ENCODE measurements around the gene JHY.

DNA sequence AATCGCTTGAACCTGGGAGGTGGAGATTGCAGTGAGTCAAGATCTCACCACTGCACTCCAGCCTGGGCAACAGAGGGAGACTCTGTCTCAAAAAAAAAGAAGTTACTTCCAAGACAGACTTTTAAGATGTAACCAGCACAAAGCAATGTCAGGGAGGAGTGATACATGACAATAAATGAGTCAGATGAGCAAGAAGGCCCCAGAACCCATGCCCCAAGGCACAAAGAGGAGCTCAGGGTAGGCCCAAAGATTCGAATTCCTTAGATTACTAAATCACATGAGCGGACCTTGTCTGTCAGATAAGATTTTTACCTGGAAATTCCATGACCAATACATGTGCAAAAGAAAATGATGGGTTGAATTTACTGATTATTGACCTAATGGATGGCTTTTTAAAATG lies 10.5 kb upstream of the JHY start:
- TF ChIP-seq, protein P1, sequence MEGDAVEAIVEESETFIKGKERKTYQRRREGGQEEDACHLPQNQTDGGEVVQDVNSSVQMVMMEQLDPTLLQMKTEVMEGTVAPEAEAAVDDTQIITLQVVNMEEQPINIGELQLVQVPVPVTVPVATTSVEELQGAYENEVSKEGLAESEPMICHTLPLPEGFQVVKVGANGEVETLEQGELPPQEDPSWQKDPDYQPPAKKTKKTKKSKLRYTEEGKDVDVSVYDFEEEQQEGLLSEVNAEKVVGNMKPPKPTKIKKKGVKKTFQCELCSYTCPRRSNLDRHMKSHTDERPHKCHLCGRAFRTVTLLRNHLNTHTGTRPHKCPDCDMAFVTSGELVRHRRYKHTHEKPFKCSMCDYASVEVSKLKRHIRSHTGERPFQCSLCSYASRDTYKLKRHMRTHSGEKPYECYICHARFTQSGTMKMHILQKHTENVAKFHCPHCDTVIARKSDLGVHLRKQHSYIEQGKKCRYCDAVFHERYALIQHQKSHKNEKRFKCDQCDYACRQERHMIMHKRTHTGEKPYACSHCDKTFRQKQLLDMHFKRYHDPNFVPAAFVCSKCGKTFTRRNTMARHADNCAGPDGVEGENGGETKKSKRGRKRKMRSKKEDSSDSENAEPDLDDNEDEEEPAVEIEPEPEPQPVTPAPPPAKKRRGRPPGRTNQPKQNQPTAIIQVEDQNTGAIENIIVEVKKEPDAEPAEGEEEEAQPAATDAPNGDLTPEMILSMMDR (IDR thresholded peaks at IDR 0.05; ENCODE audit: low read length), result no peak
- TF ChIP-seq EZH2 (IDR thresholded peaks at IDR 0.05; ENCODE audit: borderline replicate concordance, low read length), result no peak
